Dedifferentiated amniotic fluid mesenchymal stem cell (primary cell): ENCODE measurements around the gene ME2.
"Not testable (repeated sequence)": the region's sequence is repeated elsewhere in the genome, so short reads cannot be mapped to it uniquely, and the experiment has no call there.

Experiments
- DNase-seq: peaks from one replicate; pipeline ENCODE4 v3.0.0-alpha.2; 2016; ENCODE audit errors: extremely low spot score

Gene ME2

GRCh38 chr18:50878345-50879301, at the start of gene ME2:
Gene ME2 (plus strand): TSS chr18:50879118. CDS start chr18:50895821, 16,703 bp downstream.
- peak; percentile 84 for DNase-seq

- no peak for DNase-seq
Observed at GRCh38 chr18:50829644-50830043, 49.3 kb upstream of the ME2 start.

GRCh38 chr18:50830544-50830943, 48.4 kb upstream of the ME2 start:
- no peak for DNase-seq

- no peak for DNase-seq
Observed at GRCh38 chr18:50832754-50833153, 46.2 kb upstream of the ME2 start.

GRCh38 chr18:50833496-50833895, 45.4 kb upstream of the ME2 start:
- DNase-seq, result not testable (repeated sequence)

GRCh38 chr18:50836521-50836957, 42.4 kb upstream of the ME2 start:
- DNase-seq, result no peak

GRCh38 chr18:50839341-50839740, 39.6 kb upstream of the ME2 start:
- no peak for DNase-seq

GRCh38 chr18:50839996-50840395, 38.9 kb upstream of the ME2 start:
- no peak for DNase-seq

- DNase-seq, result no peak
Observed at GRCh38 chr18:50842846-50843245, 36.1 kb upstream of the ME2 start.

GRCh38 chr18:50844554-50844953, 34.4 kb upstream of the ME2 start:
- no peak for DNase-seq

- DNase-seq, result no peak
Observed at GRCh38 chr18:50844960-50845359, 34.0 kb upstream of the ME2 start.

GRCh38 chr18:50847192-50847591, 31.7 kb upstream of the ME2 start:
- no peak for DNase-seq

GRCh38 chr18:50848061-50848551, 30.8 kb upstream of the ME2 start:
- DNase-seq, result no peak

GRCh38 chr18:50848991-50849390, 29.9 kb upstream of the ME2 start:
- no peak for DNase-seq

GRCh38 chr18:50849419-50849821, 29.5 kb upstream of the ME2 start:
- peak; percentile 27 for DNase-seq

- DNase-seq, result no peak
Observed at GRCh38 chr18:50850307-50851065, 28.4 kb upstream of the ME2 start.

GRCh38 chr18:50853863-50854271, 25.1 kb upstream of the ME2 start:
- no peak for DNase-seq

- DNase-seq, result no peak
Observed at GRCh38 chr18:50855976-50856757, 22.8 kb upstream of the ME2 start.

- not testable (repeated sequence) for DNase-seq
Observed at GRCh38 chr18:50857166-50857565, 21.8 kb upstream of the ME2 start.

- DNase-seq, result no peak
Observed at GRCh38 chr18:50857694-50858093, 21.2 kb upstream of the ME2 start.

- DNase-seq, result no peak
Observed at GRCh38 chr18:50859793-50860555, 18.9 kb upstream of the ME2 start.
